Subcutaneous adipose tissue (tissue), 4 donors: Measurements from ENCODE around the gene ARHGAP21. TPM values are rescaled to one million over a fixed set of nuclear protein-coding genes. Genes with fewer than 3 reads are reported as not detected.

Experiments used
- CTCF ChIP-seq: fragments of 450-650 bp; IDR thresholded peaks from one replicate; pipeline ENCODE4 v1.5.1; 2016; ENCODE audit warnings: low read depth, mild to moderate bottlenecking, control low read depth, antibody characterized with exemption, moderate library complexity
- total RNA-seq, 4 donors: library from RNA; depleted of rRNA; stranded (reverse); fragments of >200 nt; gene quantifications; one replicate each; pipeline ENCODE4 v1.1.0, GENCODE V29; 2016

Gene ARHGAP21
- total RNA-seq, 4 donors from 2014 or later = 117 to 235 (median 161) TPM

GRCh38 chr10:24642921-24643678 is 80.6 kb downstream of the ARHGAP21 start:
- no peak for TF ChIP-seq CTCF

GRCh38 chr10:24639124-24639523 is 84.6 kb downstream of the ARHGAP21 start:
- TF ChIP-seq CTCF = no peak

GRCh38 chr10:24625778-24626177 is 97.9 kb downstream of the ARHGAP21 start:
- no peak for TF ChIP-seq CTCF

- TF ChIP-seq CTCF = no peak
Observed at GRCh38 chr10:24623383-24623782, 100.3 kb downstream of the ARHGAP21 start.

GRCh38 chr10:24622781-24623301 is 100.8 kb downstream of the ARHGAP21 start:
- TF ChIP-seq CTCF = no peak

- TF ChIP-seq CTCF = no peak
Observed at GRCh38 chr10:24618401-24618800, 105.3 kb downstream of the ARHGAP21 start.

- no peak for TF ChIP-seq CTCF
Observed at GRCh38 chr10:24617771-24618396, 105.8 kb downstream of the ARHGAP21 start.
